IMR-90 (cell line): Measurements from ENCODE around the gene LRP1B. TPM values are rescaled to one million over a fixed set of nuclear protein-coding genes. Genes with fewer than 3 reads are reported as not detected.

Source experiments
- ATAC-seq: fragments of 200-7000 bp; cut with Tn5 transposase; 2 replicates; pipeline ENCODE4 v1.9.1; 2020; ENCODE audit warnings: low read depth, mild to moderate bottlenecking, moderate library complexity
- BruUV-seq: library from RNA; stranded (reverse); fragments of 400-500 nt; replicated peaks from 2 replicates; lab custom pipeline; 2021; lab: Mats Ljungman, UMichigan
- CTCF ChIA-PET: fragments of 300-600 bp; formaldehyde crosslinking; extraction: SDS; loops from one replicate; lab custom pipeline; 2021; ENCODE audit warnings: antibody characterized with exemption; lab: Yijun Ruan, JAX
- POLR2A ChIA-PET: fragments of 300-600 bp; sonication (Branson Sonifier 250); formaldehyde crosslinking; loops from one replicate; lab custom pipeline; 2022; ENCODE audit warnings: antibody characterized with exemption; ENCODE audit not compliant: unreplicated experiment; lab: Charles Lee
- DNase-seq: peaks from one replicate; pipeline ENCODE4 v3.0.0; 2013
- H2AFZ ChIP-seq: replicated peaks from 2 replicates; pipeline ENCODE3; 2013; ENCODE audit warnings: low read length, mild to moderate bottlenecking; ENCODE audit not compliant: poor library complexity
- H2AK5ac ChIP-seq: 2 replicates; pipeline ENCODE4 v1.6.1; 2013; ENCODE audit warnings: low read depth, low read length, inconsistent platforms
- H2AK9ac ChIP-seq: replicated peaks from 2 replicates; pipeline ENCODE3; 2013; ENCODE audit warnings: mild to moderate bottlenecking, low read depth, low read length, moderate library complexity; ENCODE audit not compliant: poor library complexity
- H2BK120ac ChIP-seq: 2 replicates; pipeline ENCODE4 v1.6.1; 2013; ENCODE audit warnings: low read depth, low read length, inconsistent platforms
- H2BK15ac ChIP-seq: 3 replicates; pipeline ENCODE4 v1.6.1; 2013; ENCODE audit warnings: low read depth, low read length, inconsistent platforms
- H2BK20ac ChIP-seq: 2 replicates; pipeline ENCODE4 v1.6.1; 2013; ENCODE audit warnings: low read depth, mild to moderate bottlenecking, inconsistent platforms, low read length, moderate library complexity
- H2BK5ac ChIP-seq: 2 replicates; pipeline ENCODE4 v1.6.1; 2013; ENCODE audit warnings: mild to moderate bottlenecking, low read depth, low read length, inconsistent platforms; ENCODE audit not compliant: poor library complexity, severe bottlenecking
- H3K14ac ChIP-seq: replicated peaks from 2 replicates; pipeline ENCODE4 v1.6.1; 2013; ENCODE audit warnings: low read depth, low read length, inconsistent platforms
- H3K18ac ChIP-seq: 2 replicates; pipeline ENCODE4 v1.6.1; 2013; ENCODE audit warnings: low read depth, low read length, control low read depth
- H3K23ac ChIP-seq: 2 replicates; pipeline ENCODE4 v1.6.1; 2013; ENCODE audit warnings: low read depth, low read length, inconsistent platforms
- H3K27ac ChIP-seq: 2 replicates; pipeline ENCODE4 v1.5.1; 2013; ENCODE audit warnings: mild to moderate bottlenecking, control low read depth, low read length; ENCODE audit not compliant: insufficient read depth
- H3K27me3 ChIP-seq: 2 replicates; pipeline ENCODE4 v1.6.1; 2013; ENCODE audit warnings: low read length; ENCODE audit not compliant: control insufficient read depth, insufficient read depth
- H3K36me3 ChIP-seq: 2 replicates; pipeline ENCODE4 v1.6.1; 2013; ENCODE audit warnings: low read length, mixed read lengths; ENCODE audit not compliant: control insufficient read depth, insufficient read depth
- H3K4ac ChIP-seq: 2 replicates; pipeline ENCODE4 v1.6.1; 2013; ENCODE audit warnings: low read depth, low read length, inconsistent platforms
- H3K4me1 ChIP-seq: 2 replicates; pipeline ENCODE4 v1.6.1; 2013; ENCODE audit warnings: low read length, mixed read lengths; ENCODE audit not compliant: control insufficient read depth, insufficient read depth
- H3K4me2 ChIP-seq: 2 replicates; pipeline ENCODE4 v1.6.1; 2013; ENCODE audit warnings: low read depth, mild to moderate bottlenecking, control low read depth, low read length, moderate library complexity
- H3K4me3 ChIP-seq: 2 replicates; pipeline ENCODE4 v1.5.1; 2013; ENCODE audit warnings: low read depth, mild to moderate bottlenecking, control low read depth, low read length, moderate library complexity; ENCODE audit not compliant: insufficient read depth
- H3K56ac ChIP-seq: 2 replicates; pipeline ENCODE4 v1.6.1; 2013; ENCODE audit warnings: low read length, inconsistent platforms; ENCODE audit not compliant: insufficient read depth; ENCODE audit errors: extremely low read depth
- H3K79me1 ChIP-seq, 2 experiments: 2 replicates each; pipeline ENCODE4 v1.6.1; 2013; ENCODE audit warnings: low read length in 2 of 2, inconsistent platforms in 1 of 2, low read depth in 1 of 2
- H3K9ac ChIP-seq: 2 replicates; pipeline ENCODE4 v1.6.1; 2013; ENCODE audit warnings: low read depth, low read length, control low read depth
- H3K9me1 ChIP-seq: 2 replicates; pipeline ENCODE4 v1.6.1; 2013; ENCODE audit warnings: low read length, inconsistent platforms; ENCODE audit not compliant: insufficient read depth
- H3K9me3 ChIP-seq: 2 replicates; pipeline ENCODE4 v1.6.1; 2013; ENCODE audit warnings: low read length; ENCODE audit not compliant: control insufficient read depth, insufficient read depth
- H4K20me1 ChIP-seq: 2 replicates; pipeline ENCODE4 v1.6.1; 2013; ENCODE audit warnings: low read length, inconsistent platforms; ENCODE audit not compliant: insufficient read depth
- H4K5ac ChIP-seq: 2 replicates; pipeline ENCODE4 v1.6.1; 2013; ENCODE audit warnings: mild to moderate bottlenecking, low read depth, low read length, control low read depth
- H4K8ac ChIP-seq, 2 experiments: 2 replicates each; pipeline ENCODE4 v1.6.1; 2013; ENCODE audit warnings: low read depth in 2 of 2, low read length in 2 of 2, control low read depth in 1 of 2, inconsistent platforms in 1 of 2
- H4K91ac ChIP-seq: 2 replicates; pipeline ENCODE4 v1.6.1; 2013; ENCODE audit warnings: low read depth, low read length, inconsistent platforms; ENCODE audit not compliant: insufficient read depth
- CHD1 ChIP-seq: IDR thresholded peaks from 2 replicates; pipeline ENCODE4 v1.6.1; 2012; ENCODE audit warnings: low read depth, low read length, improper control_type of control experiment
- MXI1 ChIP-seq: IDR thresholded peaks from 2 replicates; pipeline ENCODE4 v1.6.1; 2012; ENCODE audit warnings: low read depth, mild to moderate bottlenecking, low read length, moderate library complexity, borderline replicate concordance
- RFX5 ChIP-seq: IDR thresholded peaks from 2 replicates; pipeline ENCODE4 v1.8.0; 2012; ENCODE audit warnings: low read depth, mild to moderate bottlenecking, low read length, moderate library complexity
- WGBS, 2 experiments: methylation state at CpG; one replicate each; pipeline versions ENCODE4 v1.1.5 to v1.1.7; 2013; ENCODE audit warnings: missing lambda C conversion rate in 2 of 2; ENCODE audit not compliant: insufficient read length in 1 of 2; ENCODE audit errors: extremely low coverage in 2 of 2; 5-methylcytosine and 5-hydroxymethylcytosine counted together
- dilution Hi-C: fragments of 300-500 bp; cut with HindIII; formaldehyde crosslinking; loops from one replicate; pipeline ENCODE4 v1.14.3; 2018; ENCODE audit warnings: low sequenced_read_pairs; ENCODE audit not compliant: unreplicated experiment
- in situ Hi-C: fragments of 300-500 bp; cut with MboI; formaldehyde crosslinking; loops from 3 replicates; pipeline ENCODE4 v1.14.3; 2019; ENCODE audit warnings: low sequenced_read_pairs, inconsistent platforms, mixed read lengths
- intact Hi-C: fragments of 100-400 bp; cut with micrococcal nuclease; formaldehyde crosslinking; loops from 2 replicates; pipeline ENCODE4 v1.10.0; 2022
- polyA plus RNA-seq, 3 experiments: library from polyadenylated mRNA; depleted of rRNA; stranded (reverse); fragments of >200 nt; gene quantifications; 2 replicates each; pipeline ENCODE4 v1.2.3, GENCODE V29; 2012; ENCODE audit warnings: low replicate concordance in 1 of 3
- total RNA-seq: library from RNA; depleted of rRNA; stranded (reverse); fragments of >200 nt; gene quantifications from 2 replicates; pipeline ENCODE4 v1.2.3, GENCODE V29; 2012

The LRP1B gene
- total and polyA plus RNA-seq, 2 of the 4 experiments (the other 2 are of a cell fraction): under 0.01 to 0.02 TPM

DNA sequence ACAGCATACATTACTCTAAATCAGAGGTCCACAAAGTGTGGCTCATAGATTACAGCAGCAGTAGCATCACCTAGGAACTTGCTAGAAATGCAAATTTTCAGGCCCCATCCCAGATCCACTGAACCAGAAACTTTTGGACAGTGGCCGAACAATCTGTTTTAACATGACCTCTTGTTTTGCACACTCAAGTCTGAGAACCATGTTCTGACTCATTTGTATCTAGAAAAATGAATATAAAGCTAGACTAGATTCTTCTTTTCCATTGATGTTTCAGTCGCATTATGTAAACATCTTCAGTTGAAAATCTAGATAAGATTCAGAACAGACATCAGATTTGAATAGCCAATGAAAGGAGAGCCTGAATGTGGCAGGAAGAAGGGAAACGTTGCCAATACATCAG, 608.8 kb downstream of the LRP1B start:
- Histone ChIP-seq H3K4me3 (no peak overlapping the region), H3K23ac (no peak overlapping the region), H2AK9ac (no peak overlapping the region), H3K9me1 (no peaks in the 10 kb centered on the region), H4K20me1 (no peaks in the 10 kb centered on the region), H2BK15ac (no peak overlapping the region), H2BK5ac (no peak overlapping the region), H3K4me1 (no peaks in the 10 kb centered on the region), H2AK5ac (no peak overlapping the region), H3K27me3 (no peaks in the 10 kb centered on the region), H3K9me3 (no peaks in the 10 kb centered on the region), H2BK120ac (no peak overlapping the region), H3K56ac (no peak overlapping the region), H3K27ac (no peak overlapping the region), H3K18ac (no peak overlapping the region), H4K91ac (no peak overlapping the region), H3K14ac (no peak overlapping the region), H4K8ac (no peak overlapping the region), H4K5ac (no peak overlapping the region), H2AFZ (no peak overlapping the region), H3K9ac (no peak overlapping the region), H2BK20ac (no peak overlapping the region), H3K79me1 (no peaks in the 10 kb centered on the region), H3K36me3 (no peaks in the 10 kb centered on the region), H3K4ac (no peak overlapping the region), H3K4me2 (no peak overlapping the region)
- CTCF ChIA-PET: no interaction called here
- dilution Hi-C loops: no loop called here
- POLR2A ChIA-PET: no interaction called here
- no CpG with 5 or more reads among the region's 3 CpGs for WGBS, 2 experiments
- intact Hi-C loops: no loop called here
- ATAC-seq: no peak
- in situ Hi-C loops: no loop called here
- TF ChIP-seq MXI1: no peak
- no peak for TF ChIP-seq RFX5
- TF ChIP-seq CHD1: no peak
- BruUV-seq: no TSS peak
- no peak for DNase-seq
